Neuron (in vitro differentiated cells): Measurements from ENCODE around the gene CAND2.

ENCODE experiments used
- H2AFZ ChIP-seq: one replicate; pipeline ENCODE4 v1.6.1; 2013; ENCODE audit warnings: low read depth, mild to moderate bottlenecking, inconsistent platforms, low read length, moderate library complexity
- H3K27me3 ChIP-seq: one replicate; pipeline ENCODE4 v1.6.1; 2013; ENCODE audit warnings: low read length; ENCODE audit not compliant: insufficient read depth
- H3K36me3 ChIP-seq: one replicate; pipeline ENCODE4 v1.6.1; 2013; ENCODE audit warnings: low read length; ENCODE audit not compliant: insufficient read depth
- H3K4me1 ChIP-seq: one replicate; pipeline ENCODE4 v1.6.1; 2013; ENCODE audit warnings: low read length; ENCODE audit not compliant: insufficient read depth
- H3K4me3 ChIP-seq: 2 replicates; pipeline ENCODE4 v1.5.1; 2013; ENCODE audit warnings: mild to moderate bottlenecking, low read length, moderate library complexity
- H3K9me3 ChIP-seq: one replicate; pipeline ENCODE4 v1.6.1; 2013; ENCODE audit warnings: low read length

The CAND2 gene

DNA sequence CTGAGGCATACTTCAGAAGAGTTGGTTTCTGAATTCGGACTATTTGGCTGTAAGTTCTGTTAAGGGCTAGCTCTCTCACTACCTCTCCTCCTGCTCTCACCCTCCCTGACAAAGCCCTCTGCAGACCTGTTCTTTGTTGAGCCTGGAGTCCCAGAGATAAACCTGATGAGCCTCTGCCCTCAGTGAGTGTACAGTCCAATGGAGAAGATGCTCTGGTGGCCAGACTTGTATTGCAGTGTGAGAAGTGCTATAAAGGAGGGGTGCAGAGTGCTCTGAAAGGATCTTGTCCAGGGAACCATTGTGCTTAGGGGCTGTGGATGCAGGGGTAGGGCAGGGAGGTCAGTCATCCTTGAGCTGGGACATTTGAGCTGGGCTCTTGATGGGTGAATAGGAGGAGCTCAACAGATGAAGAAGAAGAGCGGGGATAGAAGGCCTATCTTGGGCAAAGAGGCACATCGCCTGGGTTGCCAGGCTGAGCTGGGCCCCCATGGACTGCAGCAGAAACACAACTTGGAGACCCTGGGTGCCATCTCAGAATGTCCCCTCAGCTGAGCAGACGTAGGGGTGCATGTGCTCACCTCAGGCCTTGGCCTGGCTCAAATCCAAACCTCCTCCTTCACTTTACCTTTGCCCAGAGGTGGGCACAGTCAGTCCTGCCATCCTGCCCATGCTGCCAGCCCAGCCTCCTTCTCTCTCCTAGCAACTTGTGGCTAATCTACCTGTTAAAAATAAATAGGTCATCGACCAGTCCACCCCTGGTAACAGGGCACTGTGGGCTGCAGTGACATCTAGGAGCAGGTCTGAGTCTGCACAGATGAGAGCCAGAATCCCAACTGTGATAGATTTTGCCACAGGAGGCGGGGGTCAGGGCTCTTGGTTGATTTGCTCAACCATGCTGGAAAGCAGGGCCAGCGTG, 3.3 kb downstream of the CAND2 start:
- no peaks in the 10 kb centered on the region for H3K9me3 ChIP-seq
- H3K27me3 ChIP-seq = no peaks in the 10 kb centered on the region
- H3K4me3 ChIP-seq = no peak overlapping the region
- no peaks in the 10 kb centered on the region for H3K36me3 ChIP-seq
- peaks cover 3% of the 10 kb centered on the region for H3K4me1 ChIP-seq
- H2AFZ ChIP-seq = no peak overlapping the region

DNA sequence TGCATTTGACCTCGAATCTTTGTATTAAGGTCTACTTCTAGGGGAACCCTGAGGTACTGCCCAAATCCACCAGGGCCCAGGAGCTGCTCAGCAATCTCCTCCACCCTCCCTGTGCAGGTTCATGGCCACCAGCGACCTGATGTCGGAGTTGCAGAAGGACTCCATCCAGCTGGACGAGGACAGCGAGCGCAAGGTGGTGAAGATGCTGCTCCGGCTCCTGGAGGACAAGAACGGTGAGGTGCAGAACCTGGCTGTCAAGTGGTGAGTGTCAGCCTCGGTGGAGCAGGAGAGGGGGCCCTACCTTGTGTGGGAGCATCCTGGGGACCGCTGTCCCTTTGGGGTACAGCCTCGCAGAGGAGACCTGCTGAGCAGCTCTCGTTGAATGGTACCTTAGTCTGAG, 6.9 kb downstream of the CAND2 start:
- Histone ChIP-seq H2AFZ (no peak overlapping the region), H3K9me3 (no peaks in the 10 kb centered on the region), H3K27me3 (no peaks in the 10 kb centered on the region), H3K36me3 (no peaks in the 10 kb centered on the region), H3K4me1 (no peaks in the 10 kb centered on the region), H3K4me3 (no peak overlapping the region)

DNA sequence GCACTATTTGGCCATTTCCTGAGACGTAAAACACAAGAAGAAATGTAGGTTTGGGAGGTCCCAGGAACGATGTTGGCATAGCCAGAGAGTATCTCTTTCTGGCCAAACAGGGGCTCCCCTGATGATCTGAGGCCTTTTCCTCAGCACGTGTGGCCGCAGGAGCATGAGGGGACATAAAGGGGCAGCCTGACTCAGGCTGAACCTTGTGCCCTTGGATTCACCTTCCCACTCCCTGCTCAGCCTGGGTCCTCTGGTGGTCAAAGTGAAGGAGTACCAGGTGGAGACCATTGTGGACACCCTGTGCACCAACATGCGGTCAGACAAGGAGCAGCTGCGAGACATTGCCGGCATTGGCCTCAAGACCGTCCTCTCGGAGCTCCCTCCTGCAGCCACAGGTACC, 10.6 kb downstream of the CAND2 start:
- Histone ChIP-seq H2AFZ (no peak overlapping the region), H3K4me1 (peaks cover 7% of the 10 kb centered on the region), H3K36me3 (no peaks in the 10 kb centered on the region), H3K9me3 (no peaks in the 10 kb centered on the region), H3K4me3 (no peak overlapping the region), H3K27me3 (no peaks in the 10 kb centered on the region)

DNA sequence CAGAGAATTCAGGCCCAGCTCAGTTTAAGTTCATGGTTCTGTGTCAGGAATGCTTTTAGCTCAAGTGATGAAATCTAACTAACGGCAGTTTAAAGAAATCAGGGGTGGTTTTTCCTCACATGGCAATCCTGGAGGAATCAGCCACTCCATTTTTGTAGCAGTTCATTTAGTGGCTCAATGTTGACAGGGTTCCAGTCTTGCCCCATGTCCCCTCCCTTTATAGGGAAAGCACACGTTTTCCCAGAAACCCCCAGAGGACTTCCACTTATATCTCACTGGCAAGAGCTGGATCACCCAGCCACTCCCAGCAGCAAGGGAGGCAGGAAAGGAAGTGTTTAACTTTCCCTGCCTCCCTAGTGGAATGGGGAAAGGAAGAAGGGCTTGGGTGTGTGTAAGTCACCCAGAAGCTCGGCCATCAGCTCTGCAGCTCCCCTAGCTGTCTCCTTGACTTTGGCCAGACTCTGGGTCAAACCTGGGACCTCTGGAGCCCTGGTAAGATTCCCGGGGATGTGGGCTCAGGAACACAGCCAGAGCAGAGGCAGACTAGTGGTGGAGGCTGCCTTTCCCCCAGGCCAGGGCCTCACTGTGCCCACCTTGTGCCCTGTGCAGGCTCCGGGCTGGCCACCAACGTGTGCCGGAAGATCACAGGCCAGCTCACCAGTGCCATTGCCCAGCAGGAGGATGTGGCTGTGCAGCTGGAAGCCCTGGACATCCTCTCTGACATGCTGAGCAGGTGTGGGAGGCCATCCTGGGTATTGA, 11.3 kb downstream of the CAND2 start:
- Histone ChIP-seq H3K4me3 (no peak overlapping the region), H2AFZ (no peak overlapping the region), H3K36me3 (no peaks in the 10 kb centered on the region), H3K9me3 (no peaks in the 10 kb centered on the region), H3K27me3 (no peaks in the 10 kb centered on the region), H3K4me1 (peaks cover 7% of the 10 kb centered on the region)

DNA sequence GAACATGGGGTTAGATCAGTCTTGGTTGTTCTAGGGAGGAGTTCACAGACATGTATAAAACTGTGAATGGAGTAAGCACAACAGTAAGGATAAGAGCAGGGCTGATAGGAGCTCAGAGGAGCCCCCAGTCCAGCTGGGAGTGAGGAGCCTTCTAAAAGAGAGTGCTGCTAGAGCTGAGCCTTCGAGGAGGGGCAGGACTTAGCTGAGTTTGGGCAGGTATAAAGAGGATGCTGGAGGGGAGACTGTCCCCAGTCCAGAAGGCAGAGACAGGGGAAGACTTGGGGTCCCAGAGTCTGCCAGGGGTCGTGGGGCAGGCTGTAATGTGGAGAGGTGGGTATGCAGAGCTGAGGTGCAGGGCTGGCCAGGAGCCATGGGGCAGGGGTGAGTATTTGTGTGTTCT, 12.1 kb downstream of the CAND2 start:
- Histone ChIP-seq H3K4me3 (no peak overlapping the region), H3K36me3 (no peaks in the 10 kb centered on the region), H3K4me1 (peaks cover 7% of the 10 kb centered on the region), H3K27me3 (no peaks in the 10 kb centered on the region), H3K9me3 (no peaks in the 10 kb centered on the region), H2AFZ (no peak overlapping the region)

DNA sequence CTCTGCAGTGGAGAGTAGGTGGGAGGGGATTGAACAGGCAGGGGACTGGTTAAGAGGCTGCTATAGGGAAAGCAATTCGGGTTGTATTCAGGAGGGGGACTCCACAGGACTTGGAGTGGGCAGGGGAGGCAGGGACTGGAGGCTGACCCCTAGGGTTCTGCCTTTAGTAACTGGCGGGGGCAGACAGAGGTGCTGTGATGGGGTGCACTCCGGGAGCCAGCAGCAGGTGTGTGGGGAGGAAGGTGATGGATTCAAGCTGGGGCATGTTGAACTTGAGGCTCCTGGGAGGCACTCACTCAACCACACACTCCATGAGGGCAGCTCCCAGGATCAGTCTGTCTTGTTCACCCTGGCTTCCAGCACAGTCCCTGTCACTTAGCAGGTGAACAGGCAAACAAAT, 12.5 kb downstream of the CAND2 start:
- H3K4me3 ChIP-seq = no peak overlapping the region
- no peak overlapping the region for H2AFZ ChIP-seq
- H3K27me3 ChIP-seq = no peaks in the 10 kb centered on the region
- no peaks in the 10 kb centered on the region for H3K36me3 ChIP-seq
- H3K4me1 ChIP-seq = peaks cover 7% of the 10 kb centered on the region
- no peaks in the 10 kb centered on the region for H3K9me3 ChIP-seq

DNA sequence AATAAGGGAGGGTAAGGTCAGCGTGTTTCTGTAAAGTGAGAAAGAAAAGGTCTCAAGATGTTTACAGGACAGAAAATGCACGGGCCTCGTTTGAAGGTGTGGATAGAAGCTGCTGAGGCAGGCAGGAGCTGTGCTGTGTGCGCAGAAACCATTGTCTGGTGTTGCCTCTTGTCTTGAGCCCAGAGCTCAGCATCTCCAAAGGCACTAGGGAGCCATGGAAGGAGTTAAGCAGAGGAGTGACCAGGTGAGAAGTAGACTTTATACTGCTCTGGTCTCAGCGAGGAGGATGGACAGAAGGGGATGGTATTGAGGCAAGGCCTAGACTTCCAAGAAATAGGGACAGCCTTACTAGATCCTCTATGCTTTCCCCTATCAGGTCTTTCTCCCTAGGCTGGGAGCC, 13.0 kb downstream of the CAND2 start:
- H2AFZ ChIP-seq = no peak overlapping the region
- H3K4me3 ChIP-seq = peak overlapping the region; percentile 47
- H3K4me1 ChIP-seq = peaks cover 7% of the 10 kb centered on the region
- H3K36me3 ChIP-seq = no peaks in the 10 kb centered on the region
- H3K27me3 ChIP-seq = no peaks in the 10 kb centered on the region
- no peaks in the 10 kb centered on the region for H3K9me3 ChIP-seq

DNA sequence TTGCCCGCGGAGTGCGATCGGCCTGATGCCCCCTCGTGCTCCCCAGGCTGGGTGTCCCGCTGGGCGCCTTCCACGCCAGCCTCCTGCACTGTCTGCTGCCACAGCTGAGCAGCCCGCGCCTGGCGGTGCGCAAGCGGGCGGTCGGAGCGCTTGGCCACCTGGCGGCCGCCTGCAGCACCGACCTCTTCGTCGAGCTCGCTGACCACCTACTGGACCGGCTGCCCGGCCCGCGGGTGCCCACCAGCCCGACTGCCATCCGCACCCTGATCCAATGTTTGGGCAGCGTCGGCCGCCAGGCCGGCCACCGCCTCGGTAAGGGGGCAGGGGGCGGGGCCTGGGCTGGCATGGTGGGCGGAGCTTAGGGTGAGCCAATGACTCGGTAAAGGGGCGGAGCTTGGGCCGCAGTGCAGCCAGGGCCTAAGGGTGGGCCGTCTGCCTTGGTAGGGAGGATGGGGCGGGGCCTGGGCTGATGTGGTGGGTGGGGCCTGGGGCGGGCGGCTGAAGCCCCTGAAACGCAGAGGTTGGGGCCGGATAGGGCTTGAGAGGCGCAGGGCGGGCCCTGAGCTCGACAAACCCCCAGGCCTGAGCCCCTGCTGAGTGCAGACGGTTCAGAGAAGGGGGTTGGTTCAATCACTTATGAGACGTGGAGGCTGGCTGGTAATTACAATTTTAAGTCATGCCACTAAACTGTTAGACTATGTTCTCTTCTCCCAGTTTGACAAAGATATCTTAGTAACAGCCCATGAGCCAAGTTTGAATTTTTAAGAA, 13.7 kb downstream of the CAND2 start:
- Histone ChIP-seq H3K36me3 (peaks cover 3% of the 10 kb centered on the region), H3K4me3 (peak overlapping the region; percentile 47), H3K4me1 (peaks cover 7% of the 10 kb centered on the region), H3K9me3 (no peaks in the 10 kb centered on the region), H3K27me3 (no peaks in the 10 kb centered on the region), H2AFZ (no peak overlapping the region)

DNA sequence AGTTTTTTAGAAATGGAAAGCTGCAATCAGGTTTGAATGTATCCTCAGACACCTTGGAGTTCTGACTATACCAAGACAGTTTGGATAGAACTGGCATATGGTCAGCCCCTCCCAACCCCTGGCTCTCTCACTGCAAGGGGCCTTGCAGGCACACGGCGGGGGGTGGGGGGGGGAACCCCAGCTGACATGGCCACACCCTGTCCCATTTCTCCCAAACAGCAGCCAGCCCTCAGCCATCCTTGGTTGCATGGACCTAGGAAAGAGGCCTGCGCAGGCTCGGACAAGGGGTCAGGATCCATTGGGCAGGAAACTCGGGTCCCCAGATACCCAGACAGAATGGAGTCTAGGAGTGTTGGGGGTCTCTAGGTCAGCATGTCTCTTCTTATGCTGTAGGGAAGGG, 14.5 kb downstream of the CAND2 start:
- H3K4me1 ChIP-seq = peaks cover 7% of the 10 kb centered on the region
- peaks cover 6% of the 10 kb centered on the region for H3K36me3 ChIP-seq
- H2AFZ ChIP-seq = no peak overlapping the region
- H3K27me3 ChIP-seq = no peaks in the 10 kb centered on the region
- no peaks in the 10 kb centered on the region for H3K9me3 ChIP-seq
- H3K4me3 ChIP-seq = no peak overlapping the region

DNA sequence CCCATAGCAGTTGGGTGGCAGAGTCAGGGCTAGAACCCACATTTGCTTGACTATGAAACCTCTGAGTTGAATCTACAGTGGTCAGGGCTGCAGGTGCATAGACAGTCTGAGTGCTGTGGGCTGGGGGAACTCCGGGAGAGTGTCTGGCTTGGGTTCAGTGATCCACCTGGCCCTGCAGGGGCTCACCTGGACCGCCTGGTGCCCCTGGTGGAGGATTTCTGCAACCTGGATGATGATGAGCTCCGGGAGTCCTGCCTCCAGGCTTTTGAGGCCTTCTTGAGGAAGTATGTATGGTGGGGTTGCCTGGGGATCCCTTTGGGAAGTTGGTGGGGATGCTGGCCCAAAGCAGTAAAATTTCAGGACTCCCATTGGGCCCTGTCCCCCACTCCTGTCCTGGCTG, 16.3 kb downstream of the CAND2 start:
- no peak overlapping the region for H2AFZ ChIP-seq
- H3K4me3 ChIP-seq = no peak overlapping the region
- H3K4me1 ChIP-seq = peaks cover 7% of the 10 kb centered on the region
- no peaks in the 10 kb centered on the region for H3K27me3 ChIP-seq
- no peaks in the 10 kb centered on the region for H3K9me3 ChIP-seq
- peaks cover 18% of the 10 kb centered on the region for H3K36me3 ChIP-seq

DNA sequence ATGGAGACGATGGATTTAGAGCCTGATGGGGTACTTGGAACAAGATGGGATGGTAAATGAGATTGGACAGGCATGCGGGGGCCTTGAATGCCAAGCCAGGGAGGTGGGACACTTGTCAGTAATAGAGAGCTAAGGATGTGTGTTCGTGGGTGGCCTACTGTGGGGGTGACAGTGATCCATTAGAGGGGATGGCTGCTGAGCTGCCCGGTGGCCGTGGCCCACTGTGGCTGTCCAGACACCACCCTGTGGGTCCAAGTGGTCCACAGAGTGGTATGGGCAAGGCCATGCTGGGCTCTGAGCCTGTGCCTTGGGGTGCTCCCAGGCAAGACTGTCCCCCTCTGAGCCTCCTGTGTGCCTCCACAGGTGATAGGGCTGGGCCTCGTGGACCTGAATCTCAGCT, 17.5 kb downstream of the CAND2 start:
- H3K4me1 ChIP-seq = peaks cover 7% of the 10 kb centered on the region
- H3K9me3 ChIP-seq = no peaks in the 10 kb centered on the region
- H3K27me3 ChIP-seq = no peaks in the 10 kb centered on the region
- H3K36me3 ChIP-seq = peaks cover 19% of the 10 kb centered on the region
- H3K4me3 ChIP-seq = no peak overlapping the region
- no peak overlapping the region for H2AFZ ChIP-seq

DNA sequence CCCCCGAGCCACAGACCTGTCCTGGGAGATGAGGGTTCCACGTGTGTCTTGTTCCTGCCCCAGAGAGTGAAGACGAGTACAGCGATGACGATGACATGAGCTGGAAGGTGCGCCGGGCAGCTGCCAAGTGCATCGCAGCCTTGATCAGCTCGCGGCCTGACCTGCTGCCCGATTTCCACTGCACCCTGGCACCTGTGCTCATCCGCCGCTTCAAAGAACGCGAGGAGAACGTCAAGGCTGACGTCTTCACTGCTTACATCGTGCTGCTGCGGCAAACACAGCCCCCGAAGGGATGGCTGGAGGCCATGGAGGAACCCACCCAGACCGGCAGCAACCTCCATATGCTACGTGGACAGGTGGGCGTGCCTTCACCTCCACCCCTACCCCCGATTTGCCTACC, 18.6 kb downstream of the CAND2 start:
- Histone ChIP-seq H3K4me1 (peaks cover 7% of the 10 kb centered on the region), H3K9me3 (no peaks in the 10 kb centered on the region), H3K4me3 (no peak overlapping the region), H3K27me3 (no peaks in the 10 kb centered on the region), H2AFZ (no peak overlapping the region), H3K36me3 (peaks cover 19% of the 10 kb centered on the region)

DNA sequence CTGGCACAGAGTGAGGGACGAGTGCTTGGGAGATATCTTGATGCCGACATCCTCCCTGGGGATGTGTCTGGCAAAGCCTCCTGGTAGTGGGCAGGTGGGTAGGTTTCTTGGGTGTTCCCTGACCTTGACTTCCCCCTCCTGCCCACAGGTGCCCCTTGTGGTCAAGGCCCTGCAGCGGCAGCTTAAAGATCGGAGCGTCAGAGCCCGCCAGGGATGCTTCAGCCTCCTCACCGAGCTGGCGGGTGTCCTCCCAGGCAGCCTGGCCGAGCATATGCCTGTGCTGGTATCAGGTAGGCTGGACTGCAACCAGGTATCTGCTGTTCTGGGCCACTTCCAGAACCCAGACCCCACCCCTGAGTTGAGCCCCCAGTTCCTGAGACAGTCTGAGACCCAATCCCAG, 19.2 kb downstream of the CAND2 start:
- no peak overlapping the region for H2AFZ ChIP-seq
- no peak overlapping the region for H3K4me3 ChIP-seq
- peaks cover 19% of the 10 kb centered on the region for H3K36me3 ChIP-seq
- H3K27me3 ChIP-seq = no peaks in the 10 kb centered on the region
- no peaks in the 10 kb centered on the region for H3K9me3 ChIP-seq
- peaks cover 4% of the 10 kb centered on the region for H3K4me1 ChIP-seq
